ENCODE results near the gene RSL1D1.
A peak's percentile ranks its signal among the peaks of the same experiment; 100 is the strongest.

RSL1D1 gene

DNA sequence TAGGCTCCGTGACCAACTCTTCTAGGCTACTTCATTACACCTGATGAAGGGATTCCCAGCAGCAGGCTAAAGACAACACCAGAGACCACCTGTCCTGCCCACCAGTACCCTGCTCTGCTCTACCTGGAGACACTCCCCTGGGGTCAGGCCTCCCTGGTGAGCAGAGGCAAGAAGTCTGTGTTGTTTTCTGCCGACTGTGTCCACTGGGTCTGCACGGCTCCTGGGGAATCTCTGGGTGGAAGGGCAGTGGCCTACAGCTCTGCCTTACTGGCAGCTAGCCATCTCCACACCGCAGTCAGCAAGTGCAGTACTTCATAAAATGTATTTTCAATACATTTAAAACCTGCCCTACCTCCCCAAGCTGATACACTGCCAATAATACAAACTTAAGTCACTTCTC lies 6.8 kb downstream of the RSL1D1 start:
- no peak for TF ChIP-seq ZFX (IDR thresholded peaks at IDR 0.05; ENCODE audit: borderline replicate concordance)
- TF ChIP-seq, protein P1, sequence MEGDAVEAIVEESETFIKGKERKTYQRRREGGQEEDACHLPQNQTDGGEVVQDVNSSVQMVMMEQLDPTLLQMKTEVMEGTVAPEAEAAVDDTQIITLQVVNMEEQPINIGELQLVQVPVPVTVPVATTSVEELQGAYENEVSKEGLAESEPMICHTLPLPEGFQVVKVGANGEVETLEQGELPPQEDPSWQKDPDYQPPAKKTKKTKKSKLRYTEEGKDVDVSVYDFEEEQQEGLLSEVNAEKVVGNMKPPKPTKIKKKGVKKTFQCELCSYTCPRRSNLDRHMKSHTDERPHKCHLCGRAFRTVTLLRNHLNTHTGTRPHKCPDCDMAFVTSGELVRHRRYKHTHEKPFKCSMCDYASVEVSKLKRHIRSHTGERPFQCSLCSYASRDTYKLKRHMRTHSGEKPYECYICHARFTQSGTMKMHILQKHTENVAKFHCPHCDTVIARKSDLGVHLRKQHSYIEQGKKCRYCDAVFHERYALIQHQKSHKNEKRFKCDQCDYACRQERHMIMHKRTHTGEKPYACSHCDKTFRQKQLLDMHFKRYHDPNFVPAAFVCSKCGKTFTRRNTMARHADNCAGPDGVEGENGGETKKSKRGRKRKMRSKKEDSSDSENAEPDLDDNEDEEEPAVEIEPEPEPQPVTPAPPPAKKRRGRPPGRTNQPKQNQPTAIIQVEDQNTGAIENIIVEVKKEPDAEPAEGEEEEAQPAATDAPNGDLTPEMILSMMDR (IDR thresholded peaks at IDR 0.05): no peak
- no peak overlapping the region for H3K27ac ChIP-seq

DNA sequence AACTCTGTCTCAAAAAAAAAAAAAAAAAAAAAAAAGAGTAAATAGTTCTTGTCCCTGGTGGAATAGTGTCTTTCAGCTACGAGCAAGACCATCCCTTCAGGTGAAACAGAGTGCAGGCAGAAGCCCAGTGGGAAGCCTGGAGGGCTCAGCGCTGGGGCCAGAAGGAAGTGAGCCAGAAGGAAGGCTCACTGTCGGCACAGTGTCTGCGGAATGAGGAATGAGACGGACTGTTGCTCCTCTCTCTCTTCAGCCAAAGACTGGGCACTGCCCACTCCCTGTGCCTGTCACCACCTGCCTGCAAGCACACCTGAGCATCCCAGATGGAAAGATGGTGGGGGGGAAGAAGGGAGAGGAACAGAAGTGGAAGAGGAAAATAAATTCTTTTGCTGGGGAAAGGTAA lies 7.5 kb downstream of the RSL1D1 start:
- H3K27ac ChIP-seq: no peak overlapping the region
- TF ChIP-seq ZFX (IDR thresholded peaks at IDR 0.05; ENCODE audit: borderline replicate concordance): no peak
- TF ChIP-seq, protein P1 (IDR thresholded peaks at IDR 0.05): no peak

DNA sequence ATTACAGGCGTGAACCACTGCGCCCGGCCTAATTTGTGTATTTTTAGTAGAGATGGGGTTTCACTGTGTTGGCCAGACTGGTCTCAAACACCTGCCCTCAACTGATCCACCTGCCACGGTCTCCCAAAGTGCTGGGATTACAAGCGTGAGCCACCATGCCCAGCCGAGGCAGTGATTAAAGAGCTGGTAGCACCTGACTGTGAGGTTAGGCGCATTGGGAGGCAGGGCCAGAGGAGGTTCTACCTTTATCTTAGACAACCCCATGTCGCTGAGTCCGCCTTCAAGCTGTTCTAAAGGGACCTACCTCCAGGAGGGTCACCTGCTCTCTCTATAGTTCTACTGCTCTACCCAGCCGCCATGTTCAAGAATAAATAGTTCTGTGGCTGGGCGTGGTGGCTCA lies 8.1 kb downstream of the RSL1D1 start:
- H3K27ac ChIP-seq: no peak overlapping the region
- TF ChIP-seq, protein P1 (IDR thresholded peaks at IDR 0.05): no peak
- TF ChIP-seq ZFX (IDR thresholded peaks at IDR 0.05; ENCODE audit: borderline replicate concordance): no peak

DNA sequence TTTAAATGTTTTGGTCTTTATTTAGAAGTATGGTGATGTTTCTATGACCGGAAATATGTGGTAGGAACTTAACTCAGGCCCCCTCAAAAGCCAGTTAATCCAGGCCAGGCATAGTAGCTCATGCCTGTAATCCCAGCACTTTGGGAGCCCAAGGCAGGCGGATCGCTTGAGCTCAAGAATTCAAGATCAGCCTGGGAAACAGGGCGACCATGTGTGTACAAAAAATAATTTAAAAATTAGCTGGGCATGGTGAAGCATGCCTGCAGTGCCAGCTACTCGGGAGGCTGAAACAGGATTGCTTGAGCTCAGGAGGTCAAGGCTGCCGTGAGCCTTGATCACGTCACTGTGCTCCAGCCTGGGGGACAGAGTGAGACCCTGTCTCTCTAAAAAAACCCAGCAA lies 10.3 kb downstream of the RSL1D1 start:
- no peak overlapping the region for H3K27ac ChIP-seq
- TF ChIP-seq ZFX (IDR thresholded peaks at IDR 0.05; ENCODE audit: borderline replicate concordance): no peak
- TF ChIP-seq, protein P1 (IDR thresholded peaks at IDR 0.05): no peak

DNA sequence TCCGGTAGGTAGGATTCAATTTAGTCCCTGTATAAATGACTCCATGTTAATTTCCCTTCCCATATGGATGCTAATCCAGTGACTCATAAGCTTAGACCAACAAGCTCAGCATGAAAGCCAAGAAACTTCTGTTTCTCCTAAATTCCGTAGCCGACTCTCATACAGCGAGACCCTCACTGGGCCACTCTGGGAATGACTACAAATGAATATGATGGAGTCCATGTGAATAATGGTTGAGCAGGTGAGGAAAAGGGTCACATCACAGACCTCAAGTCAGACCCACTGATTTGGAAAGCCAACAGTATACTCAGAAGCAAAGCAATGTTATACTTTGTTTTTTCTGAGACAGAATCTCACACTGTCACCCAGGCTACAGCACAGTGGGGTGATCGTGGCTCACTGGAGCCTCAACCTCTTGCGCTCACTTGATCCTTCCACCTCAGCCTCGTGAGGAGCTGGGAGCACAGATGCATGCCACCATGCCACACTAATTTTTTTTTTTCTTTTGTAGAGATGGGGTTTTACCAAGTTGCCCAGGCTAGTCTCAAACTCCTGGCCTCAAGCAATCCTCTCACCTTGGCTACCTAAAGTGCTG lies 14.6 kb downstream of the RSL1D1 start:
- TF ChIP-seq ZFX (IDR thresholded peaks at IDR 0.05; ENCODE audit: borderline replicate concordance): no peak
- TF ChIP-seq, protein P1 (IDR thresholded peaks at IDR 0.05): no peak
- H3K27ac ChIP-seq: no peak overlapping the region

DNA sequence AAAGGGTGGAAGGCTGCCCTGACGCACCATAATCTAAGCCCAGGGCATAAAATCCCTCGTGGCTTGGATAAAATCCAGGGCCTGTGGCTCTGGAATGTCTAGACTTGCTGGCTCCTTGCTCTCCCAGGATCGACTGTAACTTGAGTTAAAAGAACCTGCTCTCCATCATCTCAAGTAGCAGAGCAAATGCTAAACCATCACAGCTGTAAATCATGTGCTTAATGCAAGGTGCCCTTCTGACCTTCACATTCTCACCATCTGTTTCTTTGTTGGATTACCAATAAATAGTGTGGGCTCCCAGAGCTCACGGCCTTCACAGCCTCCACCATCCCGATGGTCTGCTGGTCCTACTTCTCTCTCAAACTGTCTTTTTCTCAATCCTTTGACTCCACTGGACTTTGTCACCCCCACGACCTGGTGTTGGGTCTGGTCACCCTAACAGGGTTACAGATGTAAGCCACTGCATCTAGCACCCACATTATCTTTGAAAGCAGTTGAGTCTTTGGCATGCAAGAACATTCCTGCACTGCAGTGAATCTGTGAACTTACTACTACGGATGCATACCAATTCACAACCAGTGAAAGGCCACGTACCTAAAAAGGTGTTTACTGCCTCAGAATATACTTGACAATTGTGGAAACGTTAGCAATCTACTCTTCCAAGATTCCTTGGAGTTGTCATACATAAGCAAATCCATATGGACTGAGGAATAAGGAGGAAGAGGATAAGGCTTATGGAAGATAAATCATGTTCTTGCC lies 15.3 kb downstream of the RSL1D1 start:
- peak overlapping the region; percentile 32; the same call in 1 of the 2 replicates for H3K27ac ChIP-seq
- TF ChIP-seq, protein P1 (IDR thresholded peaks at IDR 0.05): no peak

DNA sequence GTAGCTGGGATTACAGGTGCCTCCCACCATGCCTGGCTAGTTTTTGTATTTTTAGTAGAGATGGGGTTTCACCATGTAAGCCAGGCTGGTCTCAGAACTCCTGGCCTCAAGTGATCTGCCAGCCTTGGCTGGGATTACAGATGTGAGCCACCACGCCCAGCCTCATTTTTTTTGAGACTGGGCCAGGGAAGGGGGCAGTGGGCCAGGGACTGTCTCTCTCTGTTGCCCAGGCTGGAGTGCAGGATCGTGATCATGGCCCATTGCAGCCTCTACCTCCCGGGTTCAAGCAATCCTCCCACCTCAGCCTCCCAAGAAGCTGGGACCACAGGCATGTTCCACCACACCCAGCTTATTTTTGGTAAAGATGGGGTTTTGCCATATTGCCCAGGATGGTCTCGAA lies 16.0 kb downstream of the RSL1D1 start:
- TF ChIP-seq, protein P1 (IDR thresholded peaks at IDR 0.05): no peak
- no peak for TF ChIP-seq ZFX (IDR thresholded peaks at IDR 0.05; ENCODE audit: borderline replicate concordance)
- H3K27ac ChIP-seq: peak overlapping the region; percentile 32; the same call in 1 of the 2 replicates

All from 22Rv1 (cell line).